Hair follicular keratinocyte (primary cell): ENCODE results near the gene TRAPPC2B. TPM values are rescaled to one million over a fixed set of nuclear protein-coding genes. Genes with fewer than 3 reads are reported as not detected.

Experiments used
- total RNA-seq: library from RNA; depleted of rRNA; stranded (reverse); fragments of >200 nt; gene quantifications from 2 replicates; pipeline ENCODE4 v1.2.3, GENCODE V29; 2015

The TRAPPC2B gene
- total RNA-seq: 18.6 and 29.0 TPM in 2 replicates

GRCh38 chr19:57362997-57363687 is at the start of gene TRAPPC2B, which contains the start of gene ZNF547:
TSS of gene TRAPPC2B (plus strand) at chr19:57363551. CDS start at chr19:57364834, 1,283 bp downstream.
TSS of gene ZNF547 (plus strand) at chr19:57363551. CDS start at chr19:57368556, 5,005 bp downstream.

DNA sequence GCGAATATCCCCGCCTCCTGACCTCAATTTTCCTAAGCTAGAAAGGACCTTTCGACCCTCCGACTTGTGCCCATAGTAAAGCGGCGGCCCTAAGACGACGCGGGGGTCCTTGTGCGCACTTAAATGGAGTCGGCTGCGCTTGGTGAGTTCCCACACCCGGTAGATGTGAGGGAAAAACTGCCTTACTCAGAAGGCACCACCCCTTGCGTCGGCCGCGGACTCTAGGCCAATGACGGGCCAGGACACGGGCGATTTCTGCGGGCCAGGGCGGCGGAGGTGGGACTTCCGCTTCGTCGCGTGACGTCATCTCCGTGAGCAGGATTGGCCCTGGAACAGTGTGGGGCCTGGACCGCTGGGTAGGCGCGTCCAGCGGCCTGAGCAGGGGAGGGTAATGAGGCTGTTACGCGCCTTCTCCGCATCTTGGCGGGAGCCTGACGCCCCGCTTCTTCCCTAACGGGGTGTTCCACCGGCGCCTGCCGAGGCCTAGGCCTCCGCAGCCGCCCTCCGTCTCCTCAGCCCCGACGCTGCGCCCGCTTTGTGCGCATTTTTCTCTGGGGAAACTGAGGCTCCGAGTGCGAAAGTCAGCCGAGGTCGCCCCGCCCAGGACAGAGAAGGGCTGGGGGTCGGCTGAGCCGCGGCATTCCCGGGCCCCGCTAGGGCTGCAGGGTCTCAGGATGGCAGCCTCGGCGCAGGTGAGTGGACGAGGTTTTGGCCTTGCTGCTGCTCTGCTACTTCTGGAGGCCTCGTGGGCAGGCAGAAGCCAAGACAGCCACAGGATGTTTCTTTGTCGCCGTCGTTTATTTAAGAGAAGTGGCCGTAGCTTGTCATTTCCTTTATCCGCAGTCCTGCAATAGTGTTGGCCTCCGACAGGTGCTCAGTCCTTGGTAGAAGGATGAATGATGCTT is 42.9 kb upstream of the TRAPPC2B start, which contains the start of gene ZNF543:
ZNF543 (plus strand) TSS at position 293 of the 905 bp plus-strand sequence; CDS start at position 675, 382 bp downstream.

DNA sequence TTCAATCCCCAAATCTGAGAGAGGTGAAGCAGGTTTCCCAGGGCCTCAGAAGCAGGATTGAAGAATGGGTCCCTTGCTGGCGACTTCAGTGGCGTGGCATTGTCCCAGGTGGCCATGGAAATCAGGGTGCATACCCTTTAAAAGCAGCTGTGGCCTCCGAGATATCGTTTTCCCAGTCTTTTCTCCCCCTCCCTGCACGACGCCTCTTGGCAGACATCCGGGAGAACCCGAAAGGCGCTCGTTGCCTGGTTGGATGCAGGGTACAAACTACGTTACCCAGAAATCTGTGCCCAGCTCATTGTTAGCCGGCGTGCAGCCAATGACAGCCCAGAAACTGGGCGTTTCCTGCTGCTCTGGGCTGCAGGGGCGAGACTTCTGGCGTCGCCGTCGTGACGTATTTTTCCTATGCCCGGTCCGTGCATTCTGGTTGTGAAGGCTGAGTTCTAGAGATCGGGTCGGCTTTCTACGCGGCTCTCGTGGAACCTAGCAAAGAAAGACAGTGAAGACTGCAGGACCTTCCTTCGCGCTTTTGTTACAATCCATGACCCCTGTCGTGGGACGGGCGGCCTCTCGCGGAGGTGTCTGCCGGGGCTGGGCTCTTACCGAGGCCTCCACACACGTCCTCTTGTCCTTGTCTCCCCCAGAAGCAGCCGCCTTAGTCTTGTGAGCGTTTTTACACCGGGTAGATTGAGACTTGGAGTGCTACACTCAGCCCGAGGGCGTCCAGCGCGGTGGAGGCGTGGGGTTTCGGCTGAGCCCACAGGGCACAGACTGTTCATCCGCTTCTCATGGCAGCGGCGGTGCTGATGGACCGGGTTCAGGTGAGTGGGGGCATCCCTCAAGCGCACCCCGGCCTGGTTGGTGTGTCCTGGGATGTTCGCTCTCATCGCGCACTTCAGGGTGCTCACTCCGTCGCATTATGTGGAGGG is 12.2 kb upstream of the TRAPPC2B start, which contains the start of gene ZNF304:
ZNF304 (plus strand) TSS at position 395 of the 929 bp plus-strand sequence; CDS start at position 789, 394 bp downstream.

DNA sequence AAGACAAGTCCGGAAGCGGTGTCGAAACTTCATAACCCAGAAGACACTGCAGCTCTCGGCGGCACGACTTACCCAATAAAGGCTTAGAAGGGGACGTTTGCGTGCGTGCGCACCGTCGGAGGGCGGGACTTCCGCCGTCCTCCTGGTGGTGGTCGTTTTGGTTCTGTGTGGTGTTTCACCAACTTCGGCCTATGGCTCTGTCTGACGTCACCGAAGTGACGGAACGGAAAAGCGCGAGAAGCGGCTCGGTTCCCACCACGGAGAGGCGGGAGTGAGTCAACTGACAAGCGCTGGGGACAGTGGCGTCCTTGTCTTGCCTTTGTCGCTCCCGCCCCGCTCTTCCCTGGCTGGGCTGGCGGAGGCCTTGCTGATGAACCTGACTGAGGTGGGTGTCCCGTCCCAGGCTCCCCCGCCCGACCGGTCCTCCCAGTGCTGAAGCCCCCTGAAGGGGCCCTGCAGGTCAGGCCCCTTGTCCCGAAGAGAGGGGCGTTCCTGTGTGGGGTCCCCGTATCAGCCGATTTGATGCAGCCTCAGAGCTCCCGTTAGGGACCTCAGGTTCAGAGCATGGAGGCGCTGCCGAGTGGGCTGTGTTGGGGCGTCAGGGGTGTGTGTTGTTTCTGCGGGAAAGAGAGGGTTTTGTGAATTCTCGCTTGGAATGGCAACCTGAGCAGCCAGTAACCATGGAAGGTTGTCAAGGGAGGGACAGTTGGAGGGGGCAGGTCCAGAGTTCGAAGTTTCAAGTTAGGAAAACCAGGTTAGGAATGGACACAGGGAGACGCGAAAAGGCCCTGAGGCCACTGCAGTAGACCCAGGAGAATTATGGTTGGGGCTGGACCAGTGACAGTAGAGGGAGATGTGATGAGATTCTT is 26.6 kb downstream of the TRAPPC2B start, which contains the start of gene ZNF548:
ZNF548 (plus strand) TSS at position 125 of the 869 bp plus-strand sequence; CDS start at position 371, 246 bp downstream.

DNA sequence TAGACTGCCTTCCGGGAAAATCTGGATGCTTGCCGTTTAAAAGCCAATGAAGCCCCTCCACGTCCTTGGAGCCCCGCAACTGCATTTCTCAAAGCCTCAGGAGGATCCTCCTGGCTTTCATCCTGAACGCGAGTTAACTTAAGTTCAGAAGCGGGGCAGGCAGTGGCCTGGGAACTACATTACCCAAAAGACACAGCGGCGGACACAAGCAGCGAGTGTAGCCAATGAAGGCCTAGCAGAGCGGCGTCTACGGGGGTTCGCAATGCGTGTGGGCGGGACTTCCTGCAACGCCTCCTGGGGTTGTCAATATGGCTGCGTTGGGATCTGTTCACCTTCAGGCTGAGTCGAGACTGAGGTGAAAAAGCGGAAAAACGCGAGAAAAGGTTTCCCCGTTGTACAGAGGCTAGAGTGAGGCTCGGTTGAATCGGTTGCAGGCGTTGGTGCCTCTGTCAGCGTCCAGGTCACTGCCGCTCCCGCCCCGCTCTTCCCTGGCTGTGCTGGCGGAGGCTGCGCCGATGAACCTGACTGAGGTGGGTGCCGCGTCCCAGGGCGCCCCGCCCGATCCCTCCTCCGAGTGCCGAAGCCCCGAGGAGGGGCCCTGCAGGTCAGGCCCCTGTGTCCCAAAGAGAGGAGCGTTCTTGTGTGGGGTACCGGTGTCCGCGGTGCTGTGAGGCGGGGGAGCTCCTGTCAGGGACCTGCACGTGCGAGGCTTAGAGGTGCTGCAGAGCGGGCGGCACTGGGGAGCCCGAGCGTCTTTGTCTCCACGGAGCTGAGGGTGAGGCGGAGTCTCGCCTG is 47.7 kb downstream of the TRAPPC2B start, which contains the start of gene ZNF17:
ZNF17 (plus strand) TSS at position 285 of the 795 bp plus-strand sequence. CDS start 2,455 bp downstream, outside the sequence.

Other genes starting within 250 kb of the TRAPPC2B start
- gene USP29, start 243.6 kb upstream of the TRAPPC2B start, total RNA-seq: not detected in 2 replicates
- gene ZIM3, start 218.3 kb upstream of the TRAPPC2B start, total RNA-seq: not detected in 2 replicates
- not detected in 2 replicates for gene DUXA, start 196.1 kb upstream of the TRAPPC2B start, total RNA-seq
- 21.8 and 28.1 TPM in 2 replicates for gene ZNF264, start 172.1 kb upstream of the TRAPPC2B start, total RNA-seq
- gene AURKC, start 132.5 kb upstream of the TRAPPC2B start, total RNA-seq: 0.57 and 0.62 TPM in 2 replicates
- 3.8 and 6.9 TPM in 2 replicates for gene ZNF805, start 122.9 kb upstream of the TRAPPC2B start, total RNA-seq
- 15.8 and 29.0 TPM in 2 replicates for gene ZNF460, start 83.1 kb upstream of the TRAPPC2B start, total RNA-seq
- 4.4 and 4.7 TPM in 2 replicates for gene ZNF543, start 43.1 kb upstream of the TRAPPC2B start, total RNA-seq
- 5.0 and 5.9 TPM in 2 replicates for gene ZNF304, start 12.3 kb upstream of the TRAPPC2B start, total RNA-seq
- gene ZNF547, start within 50 bp of the TRAPPC2B start, total RNA-seq: 0.62 and 1.5 TPM in 2 replicates
- gene ZNF548, start 26.3 kb downstream of the TRAPPC2B start, total RNA-seq: 3.2 and 8.4 TPM in 2 replicates
- gene ZNF17, start 47.6 kb downstream of the TRAPPC2B start, total RNA-seq: 1.9 and 3.3 TPM in 2 replicates
- gene ZNF749, start 71.8 kb downstream of the TRAPPC2B start, total RNA-seq: 5.0 and 8.7 TPM in 2 replicates
- 0.49 TPM in 1 of 2 replicates, not detected in the other for gene VN1R1, start 93.6 kb downstream of the TRAPPC2B start, total RNA-seq
- 7.7 and 8.0 TPM in 2 replicates for gene ZNF772, start 114.0 kb downstream of the TRAPPC2B start, total RNA-seq
- 8.1 and 10.0 TPM in 2 replicates for gene ZNF419, start 124.2 kb downstream of the TRAPPC2B start, total RNA-seq
- gene ZNF773, start 136.4 kb downstream of the TRAPPC2B start, total RNA-seq: 6.4 and 11.6 TPM in 2 replicates
- gene ZNF549, start 163.8 kb downstream of the TRAPPC2B start, total RNA-seq: 3.5 and 4.7 TPM in 2 replicates
- 3.5 and 5.5 TPM in 2 replicates for gene ZNF550, start 196.3 kb downstream of the TRAPPC2B start, total RNA-seq
- 2.2 and 3.0 TPM in 2 replicates for gene ZNF416, start 215.4 kb downstream of the TRAPPC2B start, total RNA-seq
- gene ZIK1, start 220.6 kb downstream of the TRAPPC2B start, total RNA-seq: 2.3 and 5.9 TPM in 2 replicates
- 1.6 and 2.3 TPM in 2 replicates for gene ZNF530, start 236.3 kb downstream of the TRAPPC2B start, total RNA-seq